IMR-90 (cell line): ENCODE data around the gene BCL2L12.

Experiments used
- BHLHE40 ChIP-seq: fragments of 150-350 bp; IDR thresholded peaks from 2 replicates; pipeline ENCODE4 v1.6.1; 2016; ENCODE audit warnings: mild to moderate bottlenecking, low read depth, low read length
- CEBPB ChIP-seq: IDR thresholded peaks from 2 replicates; pipeline ENCODE4 v1.6.1; 2012; ENCODE audit warnings: low read depth, low read length, improper control_type of control experiment
- CHD1 ChIP-seq: IDR thresholded peaks from 2 replicates; pipeline ENCODE4 v1.6.1; 2012; ENCODE audit warnings: low read depth, low read length, improper control_type of control experiment
- CTCF ChIP-seq: conservative IDR thresholded peaks from 2 replicates; pipeline ENCODE4 v1.5.1; 2012; ENCODE audit warnings: mild to moderate bottlenecking, low read depth, low read length, improper control_type of control experiment
- ELK1 ChIP-seq: fragments of 150-350 bp; IDR thresholded peaks from 2 replicates; pipeline ENCODE4 v1.6.1; 2016; ENCODE audit warnings: low read depth, mild to moderate bottlenecking, low read length, moderate library complexity, borderline replicate concordance
- FOS ChIP-seq: fragments of 150-350 bp; IDR thresholded peaks from 2 replicates; pipeline ENCODE4 v1.6.1; 2016; ENCODE audit warnings: low read depth, low read length
- MAFK ChIP-seq: IDR thresholded peaks from 2 replicates; pipeline ENCODE4 v1.6.1; 2012; ENCODE audit warnings: low read depth, low read length, improper control_type of control experiment
- MAZ ChIP-seq: IDR thresholded peaks from 2 replicates; pipeline ENCODE4 v1.6.1; 2012; ENCODE audit warnings: low read depth, mild to moderate bottlenecking, low read length, improper control_type of control experiment, moderate library complexity, borderline replicate concordance
- POLR2A ChIP-seq: IDR thresholded peaks from 2 replicates; pipeline ENCODE4 v1.6.1; 2012; ENCODE audit warnings: mild to moderate bottlenecking, low read depth, low read length
- RAD21 ChIP-seq: IDR thresholded peaks from 2 replicates; pipeline ENCODE4 v1.6.1; 2012; ENCODE audit warnings: low read length, improper control_type of control experiment
- RCOR1 ChIP-seq: IDR thresholded peaks from 2 replicates; pipeline ENCODE4 v1.6.1; 2012; ENCODE audit warnings: mild to moderate bottlenecking, low read length, improper control_type of control experiment; ENCODE audit not compliant: insufficient replicate concordance
- RFX5 ChIP-seq: IDR thresholded peaks from 2 replicates; pipeline ENCODE4 v1.8.0; 2012; ENCODE audit warnings: low read depth, mild to moderate bottlenecking, low read length, moderate library complexity
- SMC3 ChIP-seq: fragments of 150-350 bp; IDR thresholded peaks from 2 replicates; pipeline ENCODE4 v1.6.1; 2016; ENCODE audit warnings: low read depth, mild to moderate bottlenecking, antibody characterized with exemption, low read length, moderate library complexity
- USF2 ChIP-seq: fragments of 150-350 bp; IDR thresholded peaks from 2 replicates; pipeline ENCODE4 v1.6.1; 2017; ENCODE audit warnings: mild to moderate bottlenecking, antibody characterized with exemption, low read length, low read depth

- TF ChIP-seq CTCF (no peak), RCOR1 (no peak), POLR2A (no peak), USF2 (no peak), MAZ (no peak), CEBPB (no peak), CHD1 (no peak), MAFK (no peak), SMC3 (no peak), FOS (no peak), ELK1 (no peak), RAD21 (no peak), RFX5 (no peak), BHLHE40 (no peak)
Measured at GRCh38 chr19:49651820-49652550, 13.7 kb upstream of the BCL2L12 start.
